Gastrocnemius medialis (tissue), 4 donors: ENCODE results near the gene ADORA2A. TPM values are rescaled to one million over a fixed set of nuclear protein-coding genes. Genes with fewer than 3 reads are reported as not detected.

Experiments used
- ATAC-seq, 2 donors: fragments of 150-250 bp; one replicate each; pipeline ENCODE4 v1.9.1; 2016
- DNase-seq, 2 donors: peaks; one replicate each; pipeline ENCODE4 v3.0.0-alpha.2; 2019
- H3K27ac ChIP-seq, 4 donors: fragments of 200-600 bp; sonication (generic); 1 replicate in 1 of 4; 2 replicates in 3 of 4; pipeline ENCODE4 v1.5.1; 2016 to 2018; ENCODE audit warnings: mild to moderate bottlenecking in 2 of 4, moderate library complexity in 1 of 4
- H3K27me3 ChIP-seq, 3 donors: fragments of 200-600 bp; sonication (generic) in 2 of 3; 1 replicate in 1 of 3; 2 replicates in 2 of 3; pipeline versions ENCODE4 v1.5.1 to v1.6.0; 2016 to 2019; ENCODE audit warnings: mild to moderate bottlenecking in 1 of 3, moderate library complexity in 1 of 3
- H3K36me3 ChIP-seq, 2 donors: fragments of 200-600 bp; sonication (generic) in 1 of 2; one replicate each; pipeline ENCODE4 v1.5.1; 2017 to 2018
- H3K4me1 ChIP-seq, 2 donors: fragments of 200-600 bp; sonication (generic) in 1 of 2; one replicate each; pipeline ENCODE4 v1.5.1; 2016 to 2017; ENCODE audit warnings: mild to moderate bottlenecking in 2 of 2
- H3K4me3 ChIP-seq, 4 donors: fragments of 200-600 bp; sonication (generic) in 3 of 4; 1 replicate in 1 of 4; 2 replicates in 3 of 4; pipeline ENCODE4 v1.5.1; 2016 to 2019; ENCODE audit warnings: mild to moderate bottlenecking in 2 of 4
- H3K9me3 ChIP-seq, 3 donors: fragments of 200-600 bp; sonication (generic) in 2 of 3; 1 replicate in 1 of 3; 2 replicates in 2 of 3; pipeline ENCODE4 v1.5.1; 2016 to 2019
- CTCF ChIP-seq, 5 experiments: fragments of 450-650 bp in 3 of 5; fragments of 200-600 bp in 2 of 5; sonication (generic) in 2 of 5; IDR thresholded peaks in 4 of 5; conservative IDR thresholded peaks in 1 of 5; 1 replicate in 4 of 5; 2 replicates in 1 of 5; pipeline ENCODE4 v1.5.1; 2016 to 2019; ENCODE audit warnings: antibody characterized with exemption in 5 of 5, mild to moderate bottlenecking in 3 of 5, moderate library complexity in 3 of 5
- POLR2A ChIP-seq, 2 donors: fragments of 450-650 bp; IDR thresholded peaks; one replicate each; pipeline ENCODE4 v1.6.1; 2017; ENCODE audit warnings: antibody characterized with exemption in 2 of 2, mild to moderate bottlenecking in 2 of 2, moderate library complexity in 2 of 2
- in situ Hi-C, 4 donors: fragments of 200-750 bp; cut with MboI; loops; one replicate each; pipeline versions ENCODE4 v1.15.0 to v1.8.0; 2017; ENCODE audit warnings: low sequenced_read_pairs in 4 of 4
- intact Hi-C: fragments of 100-400 bp; cut with DNase I; formaldehyde crosslinking; loops from one replicate; pipeline ENCODE4 v1.15.1; 2023; ENCODE audit warnings: low total_unique reads
- total RNA-seq, 4 donors: library from RNA; depleted of rRNA; stranded (reverse); fragments of >200 nt; gene quantifications; one replicate each; pipeline versions ENCODE4 v1.1.0 to v1.2.3, GENCODE V29; 2016

The ADORA2A gene
- total RNA-seq, 4 donors from 2014 or later = 0.39 to 3.6 (median 1.2) TPM

GRCh38 chr22:24393848-24394247 lies 33.6 kb upstream of the ADORA2A start:
- no peak overlapping the region for H3K4me3 ChIP-seq
- in situ Hi-C loops = no loop called here
- ATAC-seq (no peak), DNase-seq (no peak)
- H3K36me3 ChIP-seq = peaks cover 0 to 3% of the 10 kb centered on the region in 2 donors
- no peaks in the 10 kb centered on the region for H3K27me3 ChIP-seq
- TF ChIP-seq POLR2A (IDR thresholded peaks at IDR 0.05) = no peak
- TF ChIP-seq CTCF (IDR thresholded peaks at IDR 0.05 in 4 of 5, conservative IDR thresholded peaks at IDR 0.05 in 1 of 5) = no peak
- no peaks in the 10 kb centered on the region for H3K9me3 ChIP-seq
- H3K4me1 ChIP-seq = peaks cover 35 to 62% of the 10 kb centered on the region in 2 donors
- intact Hi-C loops = no loop called here
- no peak overlapping the region for H3K27ac ChIP-seq

GRCh38 chr22:24394254-24394653 lies 33.1 kb upstream of the ADORA2A start:
- intact Hi-C loops = no loop called here
- no peaks in the 10 kb centered on the region for H3K27me3 ChIP-seq
- H3K4me3 ChIP-seq = no peak overlapping the region
- in situ Hi-C loops = no loop called here
- H3K9me3 ChIP-seq = no peaks in the 10 kb centered on the region
- TF ChIP-seq POLR2A (IDR thresholded peaks at IDR 0.05) (no peak), CTCF (IDR thresholded peaks at IDR 0.05 in 4 of 5, conservative IDR thresholded peaks at IDR 0.05 in 1 of 5) (no peak)
- peaks cover 0 to 3% of the 10 kb centered on the region in 2 donors for H3K36me3 ChIP-seq
- no peak for DNase-seq
- H3K4me1 ChIP-seq = peaks cover 33 to 58% of the 10 kb centered on the region in 2 donors
- H3K27ac ChIP-seq = no peak overlapping the region
- ATAC-seq = no peak

- H3K4me3 ChIP-seq = no peak overlapping the region
- no peaks in the 10 kb centered on the region for H3K9me3 ChIP-seq
- H3K4me1 ChIP-seq = peaks cover 29 to 64% of the 10 kb centered on the region in 2 donors
- no peak for ATAC-seq
- no peaks in the 10 kb centered on the region for H3K27me3 ChIP-seq
- in situ Hi-C loops = no loop called here
- DNase-seq = no peak
- H3K36me3 ChIP-seq = peaks cover 0 to 3% of the 10 kb centered on the region in 2 donors
- H3K27ac ChIP-seq = peak overlapping the region in 1 of 4 donors; percentile 54
- intact Hi-C loops = no loop called here
- TF ChIP-seq POLR2A (IDR thresholded peaks at IDR 0.05) = no peak
- no peak for TF ChIP-seq CTCF (IDR thresholded peaks at IDR 0.05 in 4 of 5, conservative IDR thresholded peaks at IDR 0.05 in 1 of 5)
These were observed 29.0 kb upstream of the ADORA2A start for GRCh38 chr22:24398409-24398808.

- DNase-seq (no peak), ATAC-seq (no peak)
- Histone ChIP-seq H3K27me3 (no peaks in the 10 kb centered on the region), H3K36me3 (peaks cover 0 to 3% of the 10 kb centered on the region in 2 donors), H3K27ac (peak overlapping the region in 3 of 4 donors; percentile 82 to 90 (median 89)), H3K9me3 (no peaks in the 10 kb centered on the region), H3K4me1 (peaks cover 36 to 72% of the 10 kb centered on the region in 2 donors), H3K4me3 (no peak overlapping the region)
- intact Hi-C loops = no loop called here
- in situ Hi-C loops = no loop called here
- no peak for TF ChIP-seq POLR2A (IDR thresholded peaks at IDR 0.05)
These were observed 27.2 kb upstream of the ADORA2A start for GRCh38 chr22:24400034-24400725.

DNA sequence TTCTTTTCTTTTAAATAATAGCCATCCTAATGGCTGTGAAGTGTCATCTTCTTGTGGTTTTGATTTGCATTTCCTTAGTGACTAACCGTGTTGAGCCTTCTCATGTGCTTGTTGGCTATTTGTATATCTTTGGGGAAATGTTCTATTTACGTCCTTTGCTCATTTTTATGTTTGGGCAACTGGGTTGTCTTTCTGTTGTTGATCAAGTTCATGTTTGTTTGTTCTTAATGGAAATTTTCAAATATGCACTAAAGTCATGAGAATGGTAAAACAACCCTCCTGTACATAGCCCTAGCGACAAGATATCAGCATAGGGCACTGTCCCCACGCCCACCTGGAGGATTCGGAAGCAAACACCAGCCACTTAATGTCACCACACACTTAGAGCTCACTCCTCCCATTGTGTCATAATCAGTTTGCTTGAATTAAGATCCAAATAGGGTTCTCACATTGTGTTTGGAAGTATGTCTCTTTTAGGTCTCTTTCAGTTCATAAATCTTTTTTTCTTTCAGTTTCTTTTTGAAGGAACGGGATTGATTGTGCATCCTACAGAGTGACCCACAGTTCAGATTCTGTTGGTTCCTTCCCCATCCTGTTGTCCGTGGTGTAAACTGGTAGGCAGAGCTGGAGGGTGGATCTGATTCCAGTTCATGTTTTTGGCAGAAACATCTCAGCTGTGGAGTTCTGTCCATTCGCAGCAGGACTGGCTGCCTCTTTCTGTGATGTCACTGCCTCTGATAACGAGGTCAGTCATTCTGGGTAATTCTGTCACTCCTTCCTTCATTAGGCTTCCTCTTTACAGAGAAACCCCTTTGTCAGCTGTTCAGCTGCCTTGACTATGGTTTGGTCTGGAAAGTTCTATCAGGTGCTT lies 26.4 kb upstream of the ADORA2A start:
- no peak for DNase-seq
- TF ChIP-seq CTCF (IDR thresholded peaks at IDR 0.05 in 4 of 5, conservative IDR thresholded peaks at IDR 0.05 in 1 of 5) = no peak
- TF ChIP-seq POLR2A (IDR thresholded peaks at IDR 0.05) = no peak
- H3K9me3 ChIP-seq = no peaks in the 10 kb centered on the region
- H3K27me3 ChIP-seq = no peaks in the 10 kb centered on the region
- in situ Hi-C loops = no loop called here
- peaks cover 36 to 75% of the 10 kb centered on the region in 2 donors for H3K4me1 ChIP-seq
- H3K36me3 ChIP-seq = peaks cover 0 to 3% of the 10 kb centered on the region in 2 donors
- intact Hi-C loops = no loop called here
- H3K27ac ChIP-seq = peak overlapping the region; percentile 82 to 90 (median 88)
- H3K4me3 ChIP-seq = no peak overlapping the region
- peak in 1 of 2 donors; percentile 25 for ATAC-seq
